Fibroblast of lung (primary cell): ENCODE results near the gene EYS.

Experiments used
- EZH2 ChIP-seq: IDR thresholded peaks from 2 replicates; pipeline ENCODE4 v1.5.1; 2012; ENCODE audit warnings: low read length, control low read depth, mild to moderate bottlenecking; ENCODE audit errors: missing control alignments
- TF ChIP-seq, protein P1 (sequence below), 2 donors: IDR thresholded peaks in 1 of 2; conservative IDR thresholded peaks in 1 of 2; 1 replicate in 1 of 2; 2 replicates in 1 of 2; pipeline ENCODE4 v1.5.1; 2011 to 2012; ENCODE audit warnings: low read length in 2 of 2, control low read depth in 1 of 2, inconsistent platforms in 1 of 2, low read depth in 1 of 2, mild to moderate bottlenecking in 1 of 2

DNA sequence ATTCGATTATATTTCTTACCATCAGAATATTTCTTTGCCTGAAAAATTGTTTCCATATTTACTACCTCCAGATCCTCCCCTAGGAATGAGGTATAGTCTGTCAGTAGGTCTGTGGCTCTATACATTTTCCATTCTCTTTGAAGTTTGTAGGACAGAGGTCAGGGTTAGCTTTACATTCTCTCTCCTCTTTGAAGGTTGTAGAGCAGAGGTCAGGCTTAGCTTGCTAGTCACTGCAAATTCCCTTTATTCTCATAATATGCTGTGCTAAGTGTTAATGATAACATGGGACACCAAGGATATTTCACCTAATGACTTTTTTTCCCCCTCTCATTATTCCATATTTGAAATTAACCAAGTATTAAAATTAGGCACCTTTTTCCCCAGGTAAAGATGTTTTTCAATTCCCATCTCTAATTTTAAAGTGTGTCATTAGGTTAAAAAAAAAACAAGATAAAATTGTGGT, 1660.2 kb downstream of the EYS start:
- TF ChIP-seq, protein P1, sequence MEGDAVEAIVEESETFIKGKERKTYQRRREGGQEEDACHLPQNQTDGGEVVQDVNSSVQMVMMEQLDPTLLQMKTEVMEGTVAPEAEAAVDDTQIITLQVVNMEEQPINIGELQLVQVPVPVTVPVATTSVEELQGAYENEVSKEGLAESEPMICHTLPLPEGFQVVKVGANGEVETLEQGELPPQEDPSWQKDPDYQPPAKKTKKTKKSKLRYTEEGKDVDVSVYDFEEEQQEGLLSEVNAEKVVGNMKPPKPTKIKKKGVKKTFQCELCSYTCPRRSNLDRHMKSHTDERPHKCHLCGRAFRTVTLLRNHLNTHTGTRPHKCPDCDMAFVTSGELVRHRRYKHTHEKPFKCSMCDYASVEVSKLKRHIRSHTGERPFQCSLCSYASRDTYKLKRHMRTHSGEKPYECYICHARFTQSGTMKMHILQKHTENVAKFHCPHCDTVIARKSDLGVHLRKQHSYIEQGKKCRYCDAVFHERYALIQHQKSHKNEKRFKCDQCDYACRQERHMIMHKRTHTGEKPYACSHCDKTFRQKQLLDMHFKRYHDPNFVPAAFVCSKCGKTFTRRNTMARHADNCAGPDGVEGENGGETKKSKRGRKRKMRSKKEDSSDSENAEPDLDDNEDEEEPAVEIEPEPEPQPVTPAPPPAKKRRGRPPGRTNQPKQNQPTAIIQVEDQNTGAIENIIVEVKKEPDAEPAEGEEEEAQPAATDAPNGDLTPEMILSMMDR (conservative IDR thresholded peaks at IDR 0.05 in 1 of 2, IDR thresholded peaks at IDR 0.05 in 1 of 2; ENCODE audit: low read depth in 1 of 2, low read length in 2 of 2), result no peak
- TF ChIP-seq EZH2, result no peak
